Measurements from ENCODE around the gene IFT80.
A peak's percentile ranks its signal among the peaks of the same experiment; 100 is the strongest.
"Not testable (repeated sequence)": the region's sequence is repeated elsewhere in the genome, so short reads cannot be mapped to it uniquely, and the experiment has no call there.

The IFT80 gene

GRCh38 chr3:160400030-160400701, 1.1 kb upstream of the IFT80 start:
- DNase-seq = peak; percentile 15

- DNase-seq = no peak
Measured at GRCh38 chr3:160398820-160399124, 253 bp downstream of the IFT80 start.

GRCh38 chr3:160395297-160395696, 3.7 kb downstream of the IFT80 start:
- no peak for DNase-seq

- DNase-seq = no peak
Measured at GRCh38 chr3:160394009-160394392, 5.0 kb downstream of the IFT80 start.

GRCh38 chr3:160393346-160394008, 5.5 kb downstream of the IFT80 start:
- no peak for DNase-seq

GRCh38 chr3:160392798-160393197, 6.2 kb downstream of the IFT80 start:
- no peak for DNase-seq

- DNase-seq = no peak
Measured at GRCh38 chr3:160390565-160391138, 8.4 kb downstream of the IFT80 start.

- DNase-seq = no peak
Measured at GRCh38 chr3:160384639-160385318, 14.2 kb downstream of the IFT80 start.

- DNase-seq = no peak
Measured at GRCh38 chr3:160381470-160381869, 17.6 kb downstream of the IFT80 start.

GRCh38 chr3:160379628-160380214, 19.3 kb downstream of the IFT80 start:
- no peak for DNase-seq

- DNase-seq = no peak
Measured at GRCh38 chr3:160378331-160379109, 20.5 kb downstream of the IFT80 start.

- DNase-seq = no peak
Measured at GRCh38 chr3:160376681-160377080, 22.3 kb downstream of the IFT80 start.

- no peak for DNase-seq
Measured at GRCh38 chr3:160374925-160375324, 24.1 kb downstream of the IFT80 start.

GRCh38 chr3:160374472-160374871, 24.6 kb downstream of the IFT80 start:
- DNase-seq = no peak

- DNase-seq = no peak
Measured at GRCh38 chr3:160373655-160374054, 25.4 kb downstream of the IFT80 start.

- DNase-seq = no peak
Measured at GRCh38 chr3:160372780-160373179, 26.2 kb downstream of the IFT80 start.

- no peak for DNase-seq
Measured at GRCh38 chr3:160370987-160371857, 27.8 kb downstream of the IFT80 start.

- no peak for DNase-seq
Measured at GRCh38 chr3:160369784-160370183, 29.2 kb downstream of the IFT80 start.

GRCh38 chr3:160368804-160369203, 30.2 kb downstream of the IFT80 start:
- DNase-seq = no peak

- DNase-seq = no peak
Measured at GRCh38 chr3:160365869-160366522, 33.0 kb downstream of the IFT80 start.

- DNase-seq = not testable (repeated sequence)
Measured at GRCh38 chr3:160362896-160363295, 36.1 kb downstream of the IFT80 start.
